ENCODE results near the gene GPR153. TPM values are rescaled to one million over a fixed set of nuclear protein-coding genes. Genes with fewer than 3 reads are reported as not detected.

The GPR153 gene
- total RNA-seq, 1 donor, result 4.0 TPM

GRCh38 chr1:6300342-6301048, 39.6 kb upstream of the GPR153 start:
- no peaks in the 10 kb centered on the region for H3K79me2 ChIP-seq (ENCODE audit: insufficient read depth, low read length)
- no peak overlapping the region for H2AFZ ChIP-seq (ENCODE audit: low read length)
- TF ChIP-seq, protein P1, sequence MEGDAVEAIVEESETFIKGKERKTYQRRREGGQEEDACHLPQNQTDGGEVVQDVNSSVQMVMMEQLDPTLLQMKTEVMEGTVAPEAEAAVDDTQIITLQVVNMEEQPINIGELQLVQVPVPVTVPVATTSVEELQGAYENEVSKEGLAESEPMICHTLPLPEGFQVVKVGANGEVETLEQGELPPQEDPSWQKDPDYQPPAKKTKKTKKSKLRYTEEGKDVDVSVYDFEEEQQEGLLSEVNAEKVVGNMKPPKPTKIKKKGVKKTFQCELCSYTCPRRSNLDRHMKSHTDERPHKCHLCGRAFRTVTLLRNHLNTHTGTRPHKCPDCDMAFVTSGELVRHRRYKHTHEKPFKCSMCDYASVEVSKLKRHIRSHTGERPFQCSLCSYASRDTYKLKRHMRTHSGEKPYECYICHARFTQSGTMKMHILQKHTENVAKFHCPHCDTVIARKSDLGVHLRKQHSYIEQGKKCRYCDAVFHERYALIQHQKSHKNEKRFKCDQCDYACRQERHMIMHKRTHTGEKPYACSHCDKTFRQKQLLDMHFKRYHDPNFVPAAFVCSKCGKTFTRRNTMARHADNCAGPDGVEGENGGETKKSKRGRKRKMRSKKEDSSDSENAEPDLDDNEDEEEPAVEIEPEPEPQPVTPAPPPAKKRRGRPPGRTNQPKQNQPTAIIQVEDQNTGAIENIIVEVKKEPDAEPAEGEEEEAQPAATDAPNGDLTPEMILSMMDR (IDR thresholded peaks at IDR 0.05; ENCODE audit: extremely low read depth, low read depth, low read length), result no peak
- no peaks in the 10 kb centered on the region for H4K20me1 ChIP-seq (ENCODE audit: insufficient read depth, low read length)
- no peak overlapping the region for H3K4me3 ChIP-seq (ENCODE audit: insufficient read depth, low read length)
- DNase-seq (ENCODE audit: insufficient read length, low spot score, missing footprints), result no peak
- H3K4me2 ChIP-seq (ENCODE audit: insufficient read depth, low read length), result no peak overlapping the region
- H3K27me3 ChIP-seq (ENCODE audit: insufficient read depth, low read length), result no peaks in the 10 kb centered on the region
- no peak overlapping the region for H3K27ac ChIP-seq (ENCODE audit: low read depth, low read length)
- H3K9me3 ChIP-seq (ENCODE audit: low read depth, low read length), result no peaks in the 10 kb centered on the region
- no peaks in the 10 kb centered on the region for H3K36me3 ChIP-seq (ENCODE audit: insufficient read depth, low read length)
- H3K4me1 ChIP-seq (ENCODE audit: insufficient read depth, low read length), result no peaks in the 10 kb centered on the region

DNA sequence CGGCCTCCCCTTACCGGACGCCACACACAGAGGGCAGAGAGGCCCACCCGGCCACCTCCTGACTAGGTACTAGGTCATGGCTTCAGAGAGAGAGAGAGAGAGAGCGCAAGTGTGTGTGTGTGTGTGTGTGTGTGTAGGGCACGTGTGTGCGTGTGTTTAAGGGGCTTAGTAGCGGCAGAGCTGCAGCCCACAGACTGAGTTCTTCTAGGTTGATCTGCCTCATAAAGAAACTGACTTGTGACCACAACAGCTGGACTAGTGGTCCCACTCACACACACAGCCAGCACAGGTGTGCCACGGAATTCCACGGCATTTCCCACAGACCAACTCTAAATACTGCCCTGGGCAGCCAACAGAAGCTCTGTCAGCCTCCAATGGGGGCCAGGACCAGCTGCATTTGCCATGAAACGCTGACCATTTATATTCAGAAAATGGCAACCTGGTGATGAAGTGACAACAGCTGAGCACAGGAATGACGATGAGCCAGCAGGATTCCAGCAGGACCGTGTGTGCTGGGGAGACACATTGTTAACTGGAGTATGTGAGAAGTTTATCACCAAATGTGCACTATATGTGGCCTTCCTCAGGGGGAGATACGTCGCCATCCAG, 38.8 kb upstream of the GPR153 start:
- Histone ChIP-seq H3K36me3 (ENCODE audit: insufficient read depth, low read length) (no peaks in the 10 kb centered on the region), H3K4me3 (ENCODE audit: insufficient read depth, low read length) (no peak overlapping the region), H3K27me3 (ENCODE audit: insufficient read depth, low read length) (no peaks in the 10 kb centered on the region), H2AFZ (ENCODE audit: low read length) (no peak overlapping the region), H3K4me1 (ENCODE audit: insufficient read depth, low read length) (no peaks in the 10 kb centered on the region), H3K4me2 (ENCODE audit: insufficient read depth, low read length) (no peak overlapping the region), H3K9me3 (ENCODE audit: low read depth, low read length) (no peaks in the 10 kb centered on the region), H4K20me1 (ENCODE audit: insufficient read depth, low read length) (no peaks in the 10 kb centered on the region), H3K27ac (ENCODE audit: low read depth, low read length) (no peak overlapping the region), H3K79me2 (ENCODE audit: insufficient read depth, low read length) (no peaks in the 10 kb centered on the region)
- DNase-seq (ENCODE audit: insufficient read length, low spot score, missing footprints), result no peak
- TF ChIP-seq, protein P1 (IDR thresholded peaks at IDR 0.05; ENCODE audit: extremely low read depth, low read depth, low read length), result no peak

GRCh38 chr1:6298940-6299465, 38.1 kb upstream of the GPR153 start:
- H4K20me1 ChIP-seq (ENCODE audit: insufficient read depth, low read length), result no peaks in the 10 kb centered on the region
- no peak overlapping the region for H3K27ac ChIP-seq (ENCODE audit: low read depth, low read length)
- peaks cover under 1% of the 10 kb centered on the region for H3K36me3 ChIP-seq (ENCODE audit: insufficient read depth, low read length)
- H3K27me3 ChIP-seq (ENCODE audit: insufficient read depth, low read length), result no peaks in the 10 kb centered on the region
- H3K79me2 ChIP-seq (ENCODE audit: insufficient read depth, low read length), result no peaks in the 10 kb centered on the region
- H3K9me3 ChIP-seq (ENCODE audit: low read depth, low read length), result no peaks in the 10 kb centered on the region
- DNase-seq (ENCODE audit: insufficient read length, low spot score, missing footprints), result no peak
- H3K4me2 ChIP-seq (ENCODE audit: insufficient read depth, low read length), result no peak overlapping the region
- no peaks in the 10 kb centered on the region for H3K4me1 ChIP-seq (ENCODE audit: insufficient read depth, low read length)
- H2AFZ ChIP-seq (ENCODE audit: low read length), result no peak overlapping the region
- no peak overlapping the region for H3K4me3 ChIP-seq (ENCODE audit: insufficient read depth, low read length)
- TF ChIP-seq, protein P1 (IDR thresholded peaks at IDR 0.05; ENCODE audit: extremely low read depth, low read depth, low read length), result no peak

- Histone ChIP-seq H3K27me3 (ENCODE audit: insufficient read depth, low read length) (no peaks in the 10 kb centered on the region), H3K9me3 (ENCODE audit: low read depth, low read length) (no peaks in the 10 kb centered on the region), H3K4me3 (ENCODE audit: insufficient read depth, low read length) (no peak overlapping the region), H3K79me2 (ENCODE audit: insufficient read depth, low read length) (no peaks in the 10 kb centered on the region), H3K4me2 (ENCODE audit: insufficient read depth, low read length) (no peak overlapping the region), H3K27ac (ENCODE audit: low read depth, low read length) (no peak overlapping the region), H4K20me1 (ENCODE audit: insufficient read depth, low read length) (no peaks in the 10 kb centered on the region), H3K36me3 (ENCODE audit: insufficient read depth, low read length) (peaks cover 3% of the 10 kb centered on the region), H3K4me1 (ENCODE audit: insufficient read depth, low read length) (no peaks in the 10 kb centered on the region), H2AFZ (ENCODE audit: low read length) (no peak overlapping the region)
- TF ChIP-seq, protein P1 (IDR thresholded peaks at IDR 0.05; ENCODE audit: extremely low read depth, low read depth, low read length), result no peak
- DNase-seq (ENCODE audit: insufficient read length, low spot score, missing footprints), result no peak
These were observed 37.6 kb upstream of the GPR153 start for GRCh38 chr1:6298530-6298929.

Measured in osteoblast (primary cell).